Placental pericyte (primary cell): ENCODE measurements around the gene GALC. TPM values are rescaled to one million over a fixed set of nuclear protein-coding genes. Genes with fewer than 3 reads are reported as not detected.

Experiments
- small RNA-seq: library from RNA; depleted of rRNA; stranded (forward); fragments of <200 nt; gene quantifications from one replicate; pipeline ENCODE3, GENCODE V24; 2012; ENCODE audit warnings: low replicate concordance
- total RNA-seq: library from RNA; depleted of rRNA; stranded (reverse); fragments of >200 nt; gene quantifications from 2 replicates; pipeline ENCODE4 v1.2.3, GENCODE V29; 2012

Gene GALC
- 24.2 and 28.9 TPM in 2 replicates for total RNA-seq

GRCh38 chr14:87992718-87993628 lies at the start of gene GALC:
GALC (minus strand) TSS chr14:87993182; CDS start chr14:87993164, 18 bp downstream.

GRCh38 chr14:88005050-88005481 lies 12.1 kb upstream of the GALC start, which contains the start of gene GPR65:
GPR65 (plus strand) TSS chr14:88005135; CDS start chr14:88010848, 5,713 bp downstream.

Small RNA genes lying within 50 kb of the gene (small RNA-seq; reads per million reads assigned to genes)
- gene RNU6-835P, result not detected

Other genes with a start within 250 kb of the GALC start
- gene GPR65, start 12.0 kb upstream of the GALC start, total RNA-seq, result under 0.01 and 0.14 TPM in 2 replicates